Fibroblast of the aortic adventitia (primary cell): Measurements from ENCODE around the gene EPC2. TPM values are rescaled to one million over a fixed set of nuclear protein-coding genes. Genes with fewer than 3 reads are reported as not detected.

ENCODE experiments used
- DNase-seq: peaks from one replicate; pipeline ENCODE4 v3.0.0-alpha.2; 2010; ENCODE audit warnings: low read depth
- H3K4me3 ChIP-seq: 2 replicates; pipeline ENCODE4 v1.5.1; 2011; ENCODE audit warnings: low read depth, mild to moderate bottlenecking, control low read depth, low read length, moderate library complexity
- CTCF ChIP-seq: IDR thresholded peaks from 2 replicates; pipeline ENCODE4 v1.5.1; 2011; ENCODE audit warnings: mild to moderate bottlenecking, low read length, control low read depth, inconsistent platforms; ENCODE audit not compliant: insufficient read depth
- total RNA-seq: library from RNA; depleted of rRNA; stranded (reverse); fragments of >200 nt; gene quantifications from 2 replicates; pipeline ENCODE4 v1.2.3, GENCODE V29; 2012; ENCODE audit warnings: low replicate concordance

The EPC2 gene
- total RNA-seq, 1 donor = 31.7 TPM

- TF ChIP-seq CTCF = no peak
- peak; percentile 7 for DNase-seq
Measured at GRCh38 chr2:148721520-148721931, 77.0 kb downstream of the EPC2 start.

GRCh38 chr2:148721991-148722777, 77.6 kb downstream of the EPC2 start:
- no peak for TF ChIP-seq CTCF
- no peak overlapping the region for H3K4me3 ChIP-seq
- DNase-seq = peak; percentile 39

More at GRCh38 chr2:148721520-148721931, 77.0 kb downstream of the EPC2 start:
- H3K4me3 ChIP-seq = no peak overlapping the region

GRCh38 chr2:148725564-148725963, 81.0 kb downstream of the EPC2 start:
- DNase-seq = no peak
- no peak for TF ChIP-seq CTCF
- no peak overlapping the region for H3K4me3 ChIP-seq

- no peak for TF ChIP-seq CTCF
- H3K4me3 ChIP-seq = no peak overlapping the region
- DNase-seq = no peak
Measured at GRCh38 chr2:148726228-148726627, 81.7 kb downstream of the EPC2 start.

- DNase-seq = peak; percentile 10
- TF ChIP-seq CTCF = no peak
- no peak overlapping the region for H3K4me3 ChIP-seq
Measured at GRCh38 chr2:148730085-148730484, 85.5 kb downstream of the EPC2 start.

GRCh38 chr2:148737742-148738141, 93.2 kb downstream of the EPC2 start:
- no peak for DNase-seq
- no peak for TF ChIP-seq CTCF
- H3K4me3 ChIP-seq = no peak overlapping the region
